ENCODE data around the gene UNC119.
"Not testable (repeated sequence)": the region's sequence is repeated elsewhere in the genome, so short reads cannot be mapped to it uniquely, and the experiment has no call there.

UNC119 gene

GRCh38 chr17:28552176-28552999 lies at the start of gene UNC119:
TSS of gene UNC119 (minus strand) at chr17:28552624. CDS start at chr17:28552557, 67 bp downstream.
- no peak for FAIRE-seq

DNA sequence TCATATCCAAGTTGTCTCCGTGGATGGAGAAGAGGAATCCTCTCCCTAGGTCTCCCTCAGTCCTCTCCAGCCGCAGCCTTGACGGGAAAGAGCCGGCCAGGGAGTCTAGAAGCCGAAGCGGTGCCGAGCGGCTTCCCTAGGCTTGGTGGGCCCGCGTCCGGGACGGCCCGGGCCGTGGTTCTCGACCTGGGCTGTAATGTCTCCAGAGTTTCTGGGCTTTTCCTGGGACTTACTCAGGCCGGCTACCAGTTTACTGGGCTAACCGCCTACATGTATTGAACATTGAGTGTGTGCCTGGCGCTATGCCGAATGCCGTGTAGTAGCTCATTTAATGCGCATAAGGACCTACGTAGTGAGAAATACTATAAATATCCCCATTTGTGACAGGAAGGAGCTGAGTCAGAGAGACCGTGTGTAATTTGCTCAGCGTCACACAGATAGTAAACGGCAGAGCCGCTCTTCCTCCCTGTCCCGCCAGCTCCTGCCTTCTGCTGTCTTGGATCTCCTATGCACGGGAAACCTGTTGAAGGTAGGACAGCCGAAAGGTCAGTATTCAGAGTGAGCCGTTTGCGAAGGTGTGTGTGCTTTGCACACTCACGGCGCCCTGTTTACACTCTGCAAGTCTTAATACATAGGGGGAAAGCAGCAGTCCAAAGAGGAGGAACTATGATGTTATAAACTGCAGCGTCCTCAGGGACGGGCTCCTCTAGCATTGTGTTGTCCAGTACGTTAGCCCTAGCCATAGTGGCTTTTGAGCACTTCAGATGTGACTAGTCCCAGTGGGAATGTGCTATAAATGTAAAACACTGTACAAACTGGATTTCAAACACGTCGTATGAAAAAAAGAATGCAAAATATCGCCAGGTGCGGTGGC lies 47.1 kb upstream of the UNC119 start:
- FAIRE-seq: no peak

DNA sequence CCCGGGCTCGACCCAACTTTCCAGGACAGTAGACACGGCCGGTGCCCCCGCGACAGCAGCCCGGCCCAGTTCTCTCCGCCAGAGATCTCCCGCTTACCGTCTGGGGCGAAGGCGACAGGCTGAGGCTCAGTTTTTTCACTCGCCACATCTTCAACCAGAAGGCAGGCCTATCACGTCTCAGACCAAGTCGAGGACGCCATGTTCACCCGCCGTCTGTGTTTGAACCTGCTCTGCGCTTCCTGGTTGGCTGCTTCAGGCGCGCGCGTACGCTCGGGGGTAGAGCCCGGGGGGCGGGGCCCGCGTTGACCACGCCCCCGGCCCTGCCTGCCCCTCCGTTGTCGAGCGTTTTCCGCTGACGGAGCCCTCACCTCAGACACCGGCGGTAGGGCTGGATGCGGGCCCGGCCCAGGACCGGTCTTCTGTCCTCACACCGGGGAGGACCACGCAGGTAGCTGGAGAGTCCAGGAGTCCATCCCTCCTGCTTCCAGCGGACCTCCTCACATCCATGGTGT lies 46.4 kb upstream of the UNC119 start, which contains the start of gene SPAG5:
SPAG5 (minus strand) TSS at position 227 of the 512 bp plus-strand sequence; CDS start at position 148, 79 bp downstream.
- FAIRE-seq: no peak

GRCh38 chr17:28598389-28598788 lies 46.0 kb upstream of the UNC119 start:
- FAIRE-seq: no peak

GRCh38 chr17:28597606-28598383 lies 45.4 kb upstream of the UNC119 start:
- no peak for FAIRE-seq

DNA sequence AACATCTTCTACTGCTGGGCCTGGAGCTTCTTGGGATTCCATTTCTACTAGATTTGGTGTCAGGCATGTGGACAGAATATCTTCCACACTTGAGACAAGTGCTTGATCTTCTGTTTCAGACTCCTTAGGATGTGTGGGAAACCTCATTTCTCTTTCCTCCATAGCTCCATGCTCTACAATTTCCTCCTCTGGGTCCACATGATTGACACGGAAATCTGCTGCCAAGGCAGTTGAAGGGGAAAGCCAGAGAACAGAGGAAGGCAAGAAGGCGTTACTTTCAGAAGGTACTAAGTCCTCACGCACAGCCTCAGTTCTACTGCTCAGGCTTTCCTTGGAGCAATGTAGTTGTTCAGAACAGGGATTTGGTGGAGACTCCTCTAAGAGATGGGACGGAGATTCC lies 39.8 kb upstream of the UNC119 start:
- FAIRE-seq: no peak

DNA sequence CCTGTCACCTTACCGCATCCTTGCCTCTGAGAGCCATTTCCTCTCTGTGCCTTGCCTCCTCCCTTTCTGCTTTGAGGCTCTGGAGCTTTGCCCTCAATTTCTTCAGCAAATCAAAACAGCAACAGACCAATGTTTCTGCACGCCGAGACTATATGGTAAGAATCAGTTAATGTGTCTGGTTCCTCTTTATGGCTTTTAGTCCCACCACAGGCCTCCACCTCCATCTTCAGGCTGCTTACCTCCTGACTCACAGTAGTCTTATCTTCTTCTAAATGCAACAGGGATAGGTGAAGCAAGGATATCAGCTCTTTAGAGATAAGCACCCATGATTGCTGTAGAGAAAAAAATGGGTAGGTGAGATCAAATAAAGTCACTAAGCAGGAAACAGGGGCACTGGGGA lies 33.4 kb upstream of the UNC119 start:
- no peak for FAIRE-seq

GRCh38 chr17:28584434-28584833 lies 32.0 kb upstream of the UNC119 start:
- FAIRE-seq: no peak

- FAIRE-seq: no peak
Observed at GRCh38 chr17:28582513-28582912, 30.1 kb upstream of the UNC119 start.

- no peak for FAIRE-seq
Observed at GRCh38 chr17:28580959-28581358, 28.5 kb upstream of the UNC119 start.

- FAIRE-seq: no peak
Observed at GRCh38 chr17:28579526-28579925, 27.1 kb upstream of the UNC119 start.

GRCh38 chr17:28578246-28579195 lies 26.1 kb upstream of the UNC119 start:
- FAIRE-seq: no peak

- no peak for FAIRE-seq
Observed at GRCh38 chr17:28577466-28577824, 25.0 kb upstream of the UNC119 start.

DNA sequence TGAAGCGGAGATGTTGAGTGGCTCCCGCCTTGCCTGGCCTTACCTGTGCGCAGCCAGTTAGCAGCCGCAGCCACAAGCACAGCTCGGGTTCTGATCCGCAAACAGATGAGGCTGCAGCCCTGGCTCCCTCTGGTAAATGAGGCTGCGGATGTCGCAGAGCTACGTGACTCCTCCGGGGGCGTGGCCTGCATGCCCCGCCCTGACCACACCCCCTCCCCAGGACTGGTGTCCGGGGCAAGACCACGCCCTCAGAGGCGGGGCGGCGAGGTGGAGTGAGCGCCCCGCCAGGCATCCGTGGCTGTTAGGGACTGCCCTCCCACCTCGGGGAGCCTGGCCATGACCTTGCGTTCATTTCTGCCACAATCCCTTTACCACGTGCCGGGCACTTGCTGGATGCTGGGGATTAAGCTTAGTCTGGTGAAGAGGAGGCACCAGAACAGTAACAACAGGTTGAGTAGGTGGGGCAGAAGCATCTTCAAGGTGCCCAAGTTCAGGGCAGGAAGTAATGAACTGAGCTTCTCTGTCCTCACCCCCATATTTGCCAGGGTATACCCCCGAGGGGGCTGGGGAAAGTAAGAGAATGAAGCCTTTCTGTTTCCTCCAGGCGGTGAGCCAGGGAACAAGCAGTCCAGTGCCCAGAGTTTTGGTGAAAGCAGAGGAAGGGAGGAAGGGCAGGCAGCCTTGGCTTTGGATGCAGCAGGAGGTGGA lies 24.5 kb upstream of the UNC119 start, which contains the start of gene ALDOC:
ALDOC (minus strand) TSS at position 138 of the 708 bp plus-strand sequence. CDS start 1,363 bp downstream, outside the sequence.
- FAIRE-seq: no peak

DNA sequence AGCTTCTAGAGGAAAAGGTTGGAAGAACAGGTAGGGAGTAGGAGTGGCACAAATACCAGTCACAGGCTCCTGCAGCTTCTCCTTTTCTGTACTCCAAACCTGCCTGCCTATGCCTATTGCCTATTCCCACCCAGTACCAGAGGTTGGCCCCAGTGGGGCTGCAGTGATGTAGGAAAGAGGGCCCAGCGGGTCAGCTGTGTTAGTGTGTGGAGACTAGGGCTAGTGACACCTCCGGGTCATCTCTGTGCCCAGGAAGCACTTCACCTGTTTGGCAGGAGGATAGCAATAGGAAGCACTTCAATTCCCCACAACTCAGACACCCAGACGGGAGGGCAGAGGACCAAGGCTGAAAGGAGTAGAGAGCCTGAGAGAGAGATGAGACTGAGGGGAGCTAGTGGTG lies 23.6 kb upstream of the UNC119 start:
- not testable (repeated sequence) for FAIRE-seq

DNA sequence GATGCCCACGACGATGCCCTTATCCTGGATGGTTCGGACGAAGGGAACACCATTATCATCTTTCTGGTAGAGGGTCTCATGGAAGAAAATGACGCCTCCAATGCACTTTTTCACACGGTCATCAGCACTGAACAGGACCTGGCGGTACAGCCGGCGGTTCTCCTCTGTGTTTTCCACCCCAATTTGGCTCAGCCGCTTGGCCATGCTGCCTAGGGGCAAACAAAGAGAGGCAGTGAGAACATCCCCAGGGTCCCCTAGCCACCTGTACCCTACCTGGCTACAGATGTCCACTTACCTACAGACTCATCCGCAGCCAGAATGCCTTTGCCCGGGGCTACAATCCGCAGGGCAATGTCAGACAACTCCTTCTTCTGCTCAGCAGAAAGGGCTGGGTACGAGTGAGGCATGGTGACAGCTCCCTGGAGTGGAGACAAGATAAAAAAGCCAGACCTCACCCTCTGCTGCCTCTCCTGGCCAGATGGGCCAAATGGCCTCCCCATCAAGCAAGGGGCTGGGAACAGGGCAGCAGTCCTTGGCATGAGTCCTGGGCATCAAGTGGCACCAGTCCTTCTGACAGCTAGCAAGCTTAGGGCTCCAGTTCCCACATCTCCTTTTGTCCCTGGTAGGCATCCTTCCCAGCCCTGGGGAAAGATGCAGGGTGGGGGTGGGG lies 22.8 kb upstream of the UNC119 start:
- no peak for FAIRE-seq

- no peak for FAIRE-seq
Observed at GRCh38 chr17:28574526-28574925, 22.1 kb upstream of the UNC119 start.

GRCh38 chr17:28573966-28574480 lies 21.6 kb upstream of the UNC119 start:
- FAIRE-seq: no peak

GRCh38 chr17:28573521-28573920 lies 21.1 kb upstream of the UNC119 start:
- no peak for FAIRE-seq

GRCh38 chr17:28573040-28573380 lies 20.6 kb upstream of the UNC119 start:
- FAIRE-seq: no peak

Measured in colon (tissue), 2 donors.